Fibroblast of skin of left quadriceps (primary cell): ENCODE measurements around the gene RILP.

Source experiments
- DNase-seq, 2 experiments: peaks; one replicate each; pipeline ENCODE4 v3.0.0-alpha.2; 2013; ENCODE audit warnings: low read depth in 2 of 2

RILP gene

DNA sequence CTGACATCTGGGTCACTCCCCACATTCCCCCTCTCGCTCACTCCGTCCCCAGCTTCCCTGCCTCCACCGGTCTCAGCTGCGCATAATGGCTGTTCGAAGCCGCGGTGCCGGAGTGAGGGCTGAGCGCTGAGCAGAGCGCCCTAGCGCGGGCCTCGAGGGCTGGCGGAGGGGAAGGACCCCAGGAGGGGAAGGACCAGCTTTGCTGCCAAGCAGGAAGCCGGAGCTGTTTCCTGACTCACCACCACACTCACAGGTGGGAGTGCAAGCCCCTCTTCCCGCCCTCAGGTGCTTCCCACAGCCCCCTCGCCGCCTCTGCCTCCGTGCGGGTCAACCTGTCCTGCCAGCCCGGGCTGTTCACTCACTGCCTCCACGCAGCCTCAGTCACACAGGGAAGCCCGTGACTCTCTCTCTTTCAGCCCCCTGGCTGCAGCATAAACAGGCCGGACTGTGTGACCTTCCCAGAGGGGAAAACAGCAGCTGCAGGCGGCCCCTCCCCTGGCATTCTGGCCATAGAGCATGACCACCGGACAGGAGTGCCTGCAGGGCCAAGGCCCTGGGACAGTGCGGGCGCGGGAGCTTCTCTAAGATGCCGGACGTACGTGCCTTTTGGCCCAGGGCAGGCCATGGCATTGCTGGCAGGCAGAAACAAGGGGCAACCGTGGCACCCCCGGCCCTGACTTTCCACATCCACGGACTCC lies 44.7 kb downstream of the RILP start:
- no peak for DNase-seq

- no peak for DNase-seq
These were observed 48.1 kb downstream of the RILP start for GRCh38 chr17:1601571-1601970.

DNA sequence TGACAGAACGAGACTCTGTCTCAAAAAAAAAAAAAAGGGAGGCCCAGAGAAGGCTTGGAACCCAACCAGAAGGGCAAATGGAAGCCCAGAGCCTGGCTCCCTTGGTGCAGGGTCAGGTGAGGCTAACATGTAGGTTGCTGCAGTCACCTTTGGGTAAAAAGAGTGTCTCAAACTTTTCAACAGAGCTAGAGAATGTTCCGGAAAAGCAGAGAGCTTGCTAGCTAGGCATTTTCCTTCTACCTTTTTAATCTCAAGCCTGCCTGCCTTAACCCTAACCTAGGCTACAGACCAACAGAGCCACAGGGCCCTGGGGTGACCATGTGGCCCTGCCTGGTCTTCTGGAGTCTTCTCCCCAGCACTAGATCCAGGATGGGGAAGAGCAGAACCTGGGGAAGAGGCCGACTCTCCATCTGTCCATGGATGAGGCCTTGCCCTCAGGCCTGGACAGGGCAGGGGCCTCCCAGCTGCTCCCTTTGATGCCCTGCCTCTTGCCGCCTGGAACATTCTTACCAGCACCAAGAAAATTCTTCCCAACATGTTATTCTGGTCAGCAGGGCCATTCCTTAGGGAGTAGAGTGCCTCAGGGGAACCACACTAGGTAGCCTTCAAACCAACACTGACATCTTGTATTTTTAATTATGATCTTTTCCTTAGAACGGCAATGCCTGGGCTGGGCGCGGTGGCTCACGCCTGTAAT lies 51.1 kb downstream of the RILP start:
- no peak for DNase-seq

DNA sequence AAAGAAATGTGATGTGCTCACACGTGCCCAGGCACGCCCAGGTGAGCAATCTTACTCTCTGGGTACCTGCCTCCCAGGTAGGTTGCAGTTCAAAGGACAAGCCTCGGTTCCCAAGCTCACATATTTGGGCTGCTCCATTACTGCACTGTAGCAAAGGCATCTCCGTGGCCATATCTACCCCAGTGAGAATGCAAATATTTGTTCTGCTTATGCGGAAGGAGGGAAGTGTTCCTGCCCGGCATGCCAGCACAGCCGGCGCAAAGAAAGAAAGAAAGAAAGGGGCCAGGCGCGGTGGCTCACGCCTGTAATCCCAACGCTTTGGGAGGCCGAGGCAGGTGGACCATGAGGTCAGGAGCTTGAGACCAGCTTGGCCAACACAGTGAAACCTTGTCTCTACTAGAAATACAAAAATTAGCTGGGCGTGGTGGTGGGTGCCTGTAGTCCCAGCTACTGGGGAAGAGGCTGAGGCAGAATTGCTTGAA lies 51.8 kb downstream of the RILP start:
- DNase-seq: no peak
